ENCODE results near the gene CACNG4.

CACNG4 gene

GRCh38 chr17:67032382-67032781 is 67.9 kb downstream of the CACNG4 start:
- Mint-ChIP-seq H3K36me3 (ENCODE audit: low read depth) (no peaks in the 10 kb centered on the region), H3K4me1 (no peaks in the 10 kb centered on the region), H3K9me3 (no peaks in the 10 kb centered on the region), H3K27ac (no peak overlapping the region), H3K27me3 (ENCODE audit: low read depth) (no peaks in the 10 kb centered on the region), H3K4me3 (no peak overlapping the region)
- no peak for TF ChIP-seq CTCF (IDR thresholded peaks at IDR 0.05; ENCODE audit: unreplicated experiment in 3 of 3)

- H3K4me1 Mint-ChIP-seq, result no peaks in the 10 kb centered on the region
- no peak for TF ChIP-seq CTCF (IDR thresholded peaks at IDR 0.05; ENCODE audit: unreplicated experiment in 3 of 3)
- no peak overlapping the region for H3K4me3 Mint-ChIP-seq
- H3K27ac Mint-ChIP-seq, result no peak overlapping the region
- H3K27me3 Mint-ChIP-seq (ENCODE audit: low read depth), result no peaks in the 10 kb centered on the region
- H3K36me3 Mint-ChIP-seq (ENCODE audit: low read depth), result no peaks in the 10 kb centered on the region
- H3K9me3 Mint-ChIP-seq, result no peaks in the 10 kb centered on the region
These were observed 68.5 kb downstream of the CACNG4 start for GRCh38 chr17:67032985-67033384.

GRCh38 chr17:67033613-67034012 is 69.1 kb downstream of the CACNG4 start:
- Mint-ChIP-seq H3K36me3 (ENCODE audit: low read depth) (no peaks in the 10 kb centered on the region), H3K27me3 (ENCODE audit: low read depth) (no peaks in the 10 kb centered on the region), H3K4me3 (no peak overlapping the region), H3K9me3 (no peaks in the 10 kb centered on the region), H3K27ac (no peak overlapping the region), H3K4me1 (no peaks in the 10 kb centered on the region)
- no peak for TF ChIP-seq CTCF (IDR thresholded peaks at IDR 0.05; ENCODE audit: unreplicated experiment in 3 of 3)

GRCh38 chr17:67035131-67036083 is 70.9 kb downstream of the CACNG4 start:
- no peaks in the 10 kb centered on the region for H3K4me1 Mint-ChIP-seq
- no peak overlapping the region for H3K27ac Mint-ChIP-seq
- H3K9me3 Mint-ChIP-seq, result no peaks in the 10 kb centered on the region
- H3K4me3 Mint-ChIP-seq, result no peak overlapping the region
- TF ChIP-seq CTCF (IDR thresholded peaks at IDR 0.05; ENCODE audit: unreplicated experiment in 3 of 3), result no peak
- H3K36me3 Mint-ChIP-seq (ENCODE audit: low read depth), result no peaks in the 10 kb centered on the region
- no peaks in the 10 kb centered on the region for H3K27me3 Mint-ChIP-seq (ENCODE audit: low read depth)

GRCh38 chr17:67038861-67039365 is 74.4 kb downstream of the CACNG4 start:
- no peaks in the 10 kb centered on the region for H3K9me3 Mint-ChIP-seq
- no peak for TF ChIP-seq CTCF (IDR thresholded peaks at IDR 0.05; ENCODE audit: unreplicated experiment in 3 of 3)
- peaks cover 14% of the 10 kb centered on the region for H3K4me1 Mint-ChIP-seq
- H3K36me3 Mint-ChIP-seq (ENCODE audit: low read depth), result no peaks in the 10 kb centered on the region
- H3K27me3 Mint-ChIP-seq (ENCODE audit: low read depth), result no peaks in the 10 kb centered on the region
- H3K27ac Mint-ChIP-seq, result no peak overlapping the region
- H3K4me3 Mint-ChIP-seq, result no peak overlapping the region

All from nephron (organoid).